Neuronal stem cell (in vitro differentiated cells): Measurements from ENCODE around the gene F8A1.
"Not testable (repeated sequence)": the region's sequence is repeated elsewhere in the genome, so short reads cannot be mapped to it uniquely, and the experiment has no call there.

Experiments
- DNase-seq: peaks from one replicate; pipeline ENCODE4 v3.0.0-alpha.2; 2013; ENCODE audit warnings: low spot score
- H2AFZ ChIP-seq: one replicate; pipeline ENCODE4 v1.6.1; 2013; ENCODE audit warnings: mild to moderate bottlenecking, low read length, inconsistent platforms
- H2AK5ac ChIP-seq: 2 replicates; pipeline ENCODE4 v1.6.1; 2013; ENCODE audit warnings: low read depth, mild to moderate bottlenecking, inconsistent platforms, low read length, moderate library complexity, mixed read lengths
- H2BK120ac ChIP-seq: 2 replicates; pipeline ENCODE4 v1.6.1; 2013; ENCODE audit warnings: low read depth, mild to moderate bottlenecking, inconsistent platforms, low read length, moderate library complexity, mixed read lengths
- H2BK12ac ChIP-seq: one replicate; pipeline ENCODE4 v1.6.1; 2013; ENCODE audit warnings: low read length, inconsistent platforms
- H2BK15ac ChIP-seq: 2 replicates; pipeline ENCODE4 v1.6.1; 2013; ENCODE audit warnings: mild to moderate bottlenecking, low read length, inconsistent platforms, mixed read lengths
- H2BK5ac ChIP-seq: one replicate; pipeline ENCODE4 v1.6.1; 2013; ENCODE audit warnings: inconsistent platforms, mild to moderate bottlenecking, low read length, moderate library complexity
- H3K14ac ChIP-seq: one replicate; pipeline ENCODE4 v1.6.1; 2013; ENCODE audit warnings: low read length, inconsistent platforms
- H3K18ac ChIP-seq: 2 replicates; pipeline ENCODE4 v1.6.1; 2013; ENCODE audit warnings: low read length, inconsistent platforms
- H3K23ac ChIP-seq: 2 replicates; pipeline ENCODE4 v1.6.1; 2013; ENCODE audit warnings: low read depth, mild to moderate bottlenecking, mixed read lengths, low read length, inconsistent platforms; ENCODE audit not compliant: poor library complexity
- H3K27ac ChIP-seq: replicated peaks from 3 replicates; pipeline ENCODE4 v1.5.1; 2013; ENCODE audit warnings: low read length, inconsistent platforms
- H3K27me3 ChIP-seq, 3 experiments: 2 replicates each; pipeline ENCODE4 v1.6.1; 2013; ENCODE audit warnings: low read length in 3 of 3, mild to moderate bottlenecking in 2 of 3, inconsistent platforms in 1 of 3, low read depth in 1 of 3, mixed read lengths in 1 of 3, moderate library complexity in 1 of 3; ENCODE audit not compliant: control insufficient read depth in 3 of 3, insufficient read depth in 3 of 3
- H3K36me3 ChIP-seq, 2 donors: replicated peaks in 1 of 2; 2 replicates each; pipeline ENCODE4 v1.6.1; 2013; ENCODE audit warnings: low read length in 2 of 2; ENCODE audit not compliant: control insufficient read depth in 2 of 2, insufficient read depth in 2 of 2
- H3K4ac ChIP-seq: 2 replicates; pipeline ENCODE4 v1.6.1; 2013; ENCODE audit warnings: inconsistent platforms, mild to moderate bottlenecking, low read length, moderate library complexity
- H3K4me1 ChIP-seq, 2 donors: 1 replicate in 1 of 2; 2 replicates in 1 of 2; pipeline ENCODE4 v1.6.1; 2013; ENCODE audit warnings: low read length in 2 of 2, low read depth in 1 of 2; ENCODE audit not compliant: control insufficient read depth in 2 of 2, insufficient read depth in 1 of 2
- H3K4me2 ChIP-seq: one replicate; pipeline ENCODE4 v1.6.1; 2013; ENCODE audit warnings: mild to moderate bottlenecking, low read length, inconsistent platforms; ENCODE audit not compliant: insufficient read depth, poor library complexity, severe bottlenecking
- H3K4me3 ChIP-seq, 2 donors: 2 replicates each; pipeline ENCODE4 v1.5.1; 2013; ENCODE audit warnings: low read length in 2 of 2, mild to moderate bottlenecking in 2 of 2, inconsistent platforms in 1 of 2, moderate library complexity in 1 of 2
- H3K79me1 ChIP-seq: one replicate; pipeline ENCODE4 v1.6.1; 2013; ENCODE audit warnings: low read depth, mild to moderate bottlenecking, inconsistent platforms, low read length, moderate library complexity
- H3K9ac ChIP-seq: one replicate; pipeline ENCODE4 v1.6.1; 2013; ENCODE audit warnings: mild to moderate bottlenecking, low read depth, low read length, inconsistent platforms; ENCODE audit not compliant: poor library complexity
- H3K9me3 ChIP-seq, 2 donors: replicated peaks in 1 of 2; 2 replicates each; pipeline versions ENCODE3 to v1.6.1; 2013; ENCODE audit warnings: low read length in 2 of 2, mild to moderate bottlenecking in 2 of 2, inconsistent platforms in 1 of 2, low read depth in 1 of 2, mixed read lengths in 1 of 2, moderate library complexity in 1 of 2; ENCODE audit not compliant: control insufficient read depth in 2 of 2, insufficient read depth in 1 of 2
- H4K8ac ChIP-seq: one replicate; pipeline ENCODE4 v1.6.1; 2013; ENCODE audit warnings: low read depth, mild to moderate bottlenecking, inconsistent platforms, low read length, moderate library complexity
- H4K91ac ChIP-seq: one replicate; pipeline ENCODE4 v1.6.1; 2013; ENCODE audit warnings: low read length, low read depth, mild to moderate bottlenecking, inconsistent platforms; ENCODE audit not compliant: poor library complexity
- WGBS, 2 donors: extraction: QIAGEN DNeasy Blood & Tissue Kit; methylation state at CpG; one replicate each; pipeline ENCODE4 v1.1.7; 2013; ENCODE audit warnings: missing lambda C conversion rate in 2 of 2, mixed read lengths in 1 of 2; ENCODE audit not compliant: insufficient read length in 2 of 2, insufficient replicate concordance in 1 of 2; ENCODE audit errors: extremely low coverage in 2 of 2; 5-methylcytosine and 5-hydroxymethylcytosine counted together

Gene F8A1

GRCh38 chrX:154900323-154900722 is 14.2 kb downstream of the F8A1 start:
- Histone ChIP-seq H3K27me3 (peaks cover 0 to 6% (median 0%) of the 10 kb centered on the region in 3 experiments), H3K4me3 (no peak overlapping the region), H2BK15ac (no peak overlapping the region), H3K4ac (no peak overlapping the region), H2BK120ac (no peak overlapping the region), H2BK12ac (no peak overlapping the region), H3K79me1 (no peaks in the 10 kb centered on the region), H2AFZ (no peak overlapping the region), H3K9me3 (no peaks in the 10 kb centered on the region), H2AK5ac (no peak overlapping the region), H4K91ac (no peak overlapping the region), H3K27ac (no peak overlapping the region), H4K8ac (no peak overlapping the region), H3K4me2 (no peak overlapping the region), H2BK5ac (no peak overlapping the region), H3K4me1 (no peaks in the 10 kb centered on the region), H3K14ac (no peak overlapping the region), H3K23ac (no peak overlapping the region), H3K18ac (no peak overlapping the region), H3K36me3 (no peaks in the 10 kb centered on the region), H3K9ac (no peak overlapping the region)
- no CpG with 5 or more reads among the region's 8 CpGs for WGBS, 2 donors
- no peak for DNase-seq

- Histone ChIP-seq H3K18ac (no peak overlapping the region), H3K4me3 (no peak overlapping the region), H3K27me3 (peaks cover 0 to 3% (median 0%) of the 10 kb centered on the region in 3 experiments), H3K14ac (no peak overlapping the region), H2AK5ac (no peak overlapping the region), H3K23ac (no peak overlapping the region), H2BK5ac (no peak overlapping the region), H3K4me1 (no peaks in the 10 kb centered on the region), H2BK12ac (no peak overlapping the region), H4K8ac (no peak overlapping the region), H4K91ac (no peak overlapping the region), H3K9me3 (no peaks in the 10 kb centered on the region), H2AFZ (no peak overlapping the region), H3K36me3 (no peaks in the 10 kb centered on the region), H3K79me1 (no peaks in the 10 kb centered on the region), H2BK15ac (no peak overlapping the region), H3K4me2 (no peak overlapping the region), H3K4ac (no peak overlapping the region), H2BK120ac (no peak overlapping the region), H3K27ac (no peak overlapping the region), H3K9ac (no peak overlapping the region)
- WGBS, 2 donors, result no CpG with 5 or more reads among the region's 1 CpG
- no peak for DNase-seq
Observed at GRCh38 chrX:154902408-154902807, 16.3 kb downstream of the F8A1 start.

DNA sequence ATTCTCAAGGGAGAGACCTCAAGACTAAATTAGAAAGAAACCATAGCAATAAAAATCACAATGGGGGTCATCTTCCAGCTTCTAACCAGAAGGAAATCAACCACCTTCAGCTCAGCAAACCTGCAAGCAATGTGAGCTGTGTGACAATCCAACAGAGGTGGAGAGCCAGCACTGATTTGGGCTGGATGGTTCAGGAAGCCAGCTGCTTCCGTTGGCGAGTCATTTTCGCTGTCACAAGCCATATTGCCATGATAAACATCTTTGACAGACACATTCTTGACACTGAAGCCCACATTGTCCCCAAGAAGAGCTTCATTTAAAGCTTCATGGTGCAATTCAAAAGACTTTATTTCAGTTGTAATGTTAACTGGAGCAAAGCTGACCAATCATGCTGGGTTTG is 22.7 kb downstream of the F8A1 start:
- no peak overlapping the region for H3K9ac ChIP-seq
- no peak overlapping the region for H4K8ac ChIP-seq
- DNase-seq, result no peak
- H2BK120ac ChIP-seq, result no peak overlapping the region
- no peak overlapping the region for H2AK5ac ChIP-seq
- no CpG with 5 or more reads among the region's 3 CpGs for WGBS, 2 donors
- no peak overlapping the region for H3K23ac ChIP-seq
- H3K36me3 ChIP-seq, result no peaks in the 10 kb centered on the region
- no peak overlapping the region for H3K4me2 ChIP-seq
- no peak overlapping the region for H3K4me3 ChIP-seq
- H3K79me1 ChIP-seq, result no peaks in the 10 kb centered on the region
- H2BK12ac ChIP-seq, result no peak overlapping the region
- no peak overlapping the region for H2BK5ac ChIP-seq
- H3K9me3 ChIP-seq, result peaks cover 0 to 3% of the 10 kb centered on the region in 2 donors
- H3K4ac ChIP-seq, result no peak overlapping the region
- H3K27ac ChIP-seq, result no peak overlapping the region
- no peak overlapping the region for H2AFZ ChIP-seq
- H4K91ac ChIP-seq, result no peak overlapping the region
- H3K14ac ChIP-seq, result no peak overlapping the region
- H3K18ac ChIP-seq, result no peak overlapping the region
- H3K4me1 ChIP-seq, result no peaks in the 10 kb centered on the region
- H3K27me3 ChIP-seq, result no peaks in the 10 kb centered on the region
- no peak overlapping the region for H2BK15ac ChIP-seq

- not testable (repeated sequence) for H2BK5ac ChIP-seq, H2BK12ac ChIP-seq, H3K4ac ChIP-seq, H3K23ac ChIP-seq, H3K79me1 ChIP-seq, H2AK5ac ChIP-seq, H2BK15ac ChIP-seq, H4K8ac ChIP-seq, H4K91ac ChIP-seq, H3K18ac ChIP-seq, H3K4me3 ChIP-seq, H2AFZ ChIP-seq, H3K14ac ChIP-seq, H3K27ac ChIP-seq, H3K9me3 ChIP-seq, H3K36me3 ChIP-seq, H3K27me3 ChIP-seq, DNase-seq, H3K4me2 ChIP-seq, H3K9ac ChIP-seq, H2BK120ac ChIP-seq, H3K4me1 ChIP-seq
- WGBS, 2 donors, result no CpG with 5 or more reads among the region's 4 CpGs
Observed at GRCh38 chrX:154910048-154910447, 23.9 kb downstream of the F8A1 start.
